GM19395 (cell line): ENCODE measurements around the gene KCNK6.
"Not testable (repeated sequence)": the region's sequence is repeated elsewhere in the genome, so short reads cannot be mapped to it uniquely, and the experiment has no call there.

Experiments
- ATAC-seq: cut with Tn5 transposase; IDR thresholded peaks from one replicate; pipeline ENCODE4 v1.9.1; 2021; ENCODE audit warnings: mild to moderate bottlenecking, moderate library complexity; ENCODE audit not compliant: unreplicated experiment

Gene KCNK6

GRCh38 chr19:38321646-38322196 lies 2.1 kb downstream of the KCNK6 start:
- ATAC-seq: no peak

GRCh38 chr19:38323291-38323690 lies 3.6 kb downstream of the KCNK6 start:
- ATAC-seq: no peak

DNA sequence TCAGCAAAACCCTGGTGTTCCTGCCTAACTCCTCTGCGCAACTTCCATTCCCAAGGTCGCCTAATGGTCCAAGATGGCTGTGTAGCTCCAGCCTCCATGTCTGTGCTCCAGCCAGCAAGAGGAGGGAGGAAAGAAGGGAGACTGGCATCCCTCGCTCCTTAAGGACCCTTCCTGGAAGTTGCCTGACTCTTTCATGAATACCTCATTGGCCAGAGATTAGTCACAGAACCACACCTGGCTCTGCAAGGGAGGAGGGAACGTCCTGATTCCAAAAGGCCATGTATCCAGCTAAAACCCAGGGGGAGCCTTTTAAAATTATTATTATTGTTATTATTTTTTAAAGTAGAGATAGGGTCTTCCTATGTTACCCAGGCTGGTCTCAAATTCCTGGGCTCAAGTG lies 4.8 kb downstream of the KCNK6 start:
- ATAC-seq: no peak

DNA sequence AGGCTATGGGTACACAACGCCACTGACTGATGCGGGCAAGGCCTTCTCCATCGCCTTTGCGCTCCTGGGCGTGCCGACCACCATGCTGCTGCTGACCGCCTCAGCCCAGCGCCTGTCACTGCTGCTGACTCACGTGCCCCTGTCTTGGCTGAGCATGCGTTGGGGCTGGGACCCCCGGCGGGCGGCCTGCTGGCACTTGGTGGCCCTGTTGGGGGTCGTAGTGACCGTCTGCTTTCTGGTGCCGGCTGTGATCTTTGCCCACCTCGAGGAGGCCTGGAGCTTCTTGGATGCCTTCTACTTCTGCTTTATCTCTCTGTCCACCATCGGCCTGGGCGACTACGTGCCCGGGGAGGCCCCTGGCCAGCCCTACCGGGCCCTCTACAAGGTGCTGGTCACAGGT lies 6.9 kb downstream of the KCNK6 start:
- ATAC-seq: no peak

DNA sequence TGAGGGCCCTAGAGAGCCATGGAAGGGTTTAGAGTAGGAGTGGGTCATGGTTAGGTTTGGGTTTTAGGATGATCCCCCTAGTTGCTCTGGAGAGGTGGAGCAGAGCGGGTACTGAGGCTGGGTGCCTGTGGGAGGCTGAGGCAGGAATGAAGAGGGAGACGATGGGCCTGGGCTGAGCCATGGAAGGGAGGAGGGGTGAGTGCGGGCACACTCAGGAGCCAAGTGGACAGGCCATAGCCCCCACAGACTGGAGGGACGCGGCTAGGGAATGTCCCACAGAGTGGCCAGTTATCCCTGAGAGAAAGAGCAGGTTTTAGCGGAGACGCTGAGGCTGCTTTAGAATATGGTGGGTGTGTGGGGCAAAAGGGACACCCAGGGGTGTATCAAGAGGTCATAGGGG lies 10.0 kb downstream of the KCNK6 start:
- no peak for ATAC-seq

- no peak for ATAC-seq
Observed at GRCh38 chr19:38331728-38332127, 12.1 kb downstream of the KCNK6 start.

DNA sequence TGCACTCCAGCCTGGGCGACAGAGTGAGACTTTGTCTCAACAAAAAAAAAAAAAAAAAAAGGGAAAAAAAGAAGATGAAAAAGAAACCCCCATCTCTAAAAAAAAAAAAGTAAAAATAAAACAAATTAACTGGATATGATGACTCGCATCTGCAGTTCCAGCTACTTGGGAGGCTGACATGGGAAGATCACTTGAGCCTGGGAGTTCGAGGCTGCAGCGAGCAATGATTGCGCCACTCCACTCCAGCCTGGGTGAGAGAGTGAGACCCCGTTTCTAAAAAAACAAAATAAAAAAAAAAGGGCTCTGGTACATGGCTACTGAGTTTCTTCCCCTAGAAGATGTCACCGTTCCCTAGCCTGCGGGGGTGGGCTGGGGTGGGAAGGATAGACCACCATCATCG lies 13.6 kb downstream of the KCNK6 start:
- no peak for ATAC-seq

- ATAC-seq: peak; percentile 65
Observed at GRCh38 chr19:38335949-38336637, 16.4 kb downstream of the KCNK6 start.

DNA sequence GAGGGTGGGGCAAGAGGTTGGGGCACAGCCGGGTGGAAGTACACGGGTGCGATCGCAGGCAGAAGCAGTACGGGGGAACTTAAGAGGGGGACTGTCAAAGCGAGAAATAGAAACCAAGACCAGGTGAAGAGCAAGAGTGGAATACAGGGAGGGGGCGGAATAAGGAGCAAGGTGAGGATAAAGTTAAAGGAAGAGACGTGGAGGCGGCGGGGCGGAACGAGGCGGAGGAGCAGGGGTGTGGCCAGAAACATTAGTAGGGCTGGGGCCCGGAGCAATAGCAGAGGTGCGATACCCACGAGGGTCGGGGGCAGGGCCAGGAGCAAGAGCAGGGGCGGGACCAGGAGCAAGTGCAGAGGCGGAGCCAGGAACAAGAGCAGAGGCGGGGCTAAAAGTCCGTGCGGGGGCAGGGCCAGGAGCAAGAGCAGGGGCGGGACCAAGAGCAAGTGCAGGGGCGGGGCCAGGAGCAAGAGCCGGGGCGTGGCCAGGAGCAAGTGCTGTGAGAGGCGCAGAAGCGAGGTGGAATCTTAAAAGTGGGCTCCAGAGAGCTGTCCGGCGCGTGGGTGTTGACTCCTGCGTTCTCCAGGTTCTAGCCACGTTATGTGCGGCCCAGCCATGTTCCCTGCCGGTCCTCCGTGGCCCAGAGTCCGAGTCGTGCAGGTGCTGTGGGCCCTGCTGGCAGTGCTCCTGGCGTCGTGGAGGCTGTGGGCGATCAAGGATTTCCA lies 17.2 kb downstream of the KCNK6 start:
- peak; percentile 56 for ATAC-seq

DNA sequence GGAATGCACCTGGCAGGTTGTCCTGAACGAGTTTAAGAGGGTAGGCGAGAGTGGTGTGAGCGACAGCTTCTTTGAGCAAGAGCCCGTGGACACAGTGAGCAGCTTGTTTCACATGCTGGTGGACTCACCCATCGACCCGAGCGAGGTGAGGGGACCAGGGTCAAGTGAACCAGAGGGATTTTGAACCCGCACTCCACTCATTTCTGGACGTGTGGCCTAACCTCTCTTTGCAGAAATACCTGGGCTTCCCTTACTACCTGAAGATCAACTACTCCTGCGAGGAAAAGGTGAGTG lies 17.7 kb downstream of the KCNK6 start:
- ATAC-seq: no peak

GRCh38 chr19:38339011-38339410 lies 19.4 kb downstream of the KCNK6 start:
- not testable (repeated sequence) for ATAC-seq

GRCh38 chr19:38340927-38341326 lies 21.3 kb downstream of the KCNK6 start:
- ATAC-seq: no peak

DNA sequence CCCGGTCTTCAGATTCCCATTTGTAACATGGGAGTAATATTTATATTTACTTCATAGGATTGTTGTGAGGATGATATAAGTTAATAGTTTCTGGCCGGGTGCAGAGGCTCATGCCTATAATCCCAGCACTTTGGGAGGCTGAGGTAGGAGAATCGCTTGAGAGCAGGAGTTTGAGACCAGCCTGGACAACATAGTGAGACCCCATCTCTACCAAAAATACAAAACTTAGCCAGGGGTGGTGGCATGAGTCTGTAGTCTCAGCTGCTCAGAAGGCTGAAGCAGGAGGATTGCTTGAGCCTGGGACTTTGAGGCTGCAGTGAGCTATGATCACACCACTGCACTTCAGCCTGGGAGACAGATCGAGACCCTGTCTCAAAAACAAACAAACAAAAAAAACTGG lies 27.2 kb downstream of the KCNK6 start:
- ATAC-seq: no peak

DNA sequence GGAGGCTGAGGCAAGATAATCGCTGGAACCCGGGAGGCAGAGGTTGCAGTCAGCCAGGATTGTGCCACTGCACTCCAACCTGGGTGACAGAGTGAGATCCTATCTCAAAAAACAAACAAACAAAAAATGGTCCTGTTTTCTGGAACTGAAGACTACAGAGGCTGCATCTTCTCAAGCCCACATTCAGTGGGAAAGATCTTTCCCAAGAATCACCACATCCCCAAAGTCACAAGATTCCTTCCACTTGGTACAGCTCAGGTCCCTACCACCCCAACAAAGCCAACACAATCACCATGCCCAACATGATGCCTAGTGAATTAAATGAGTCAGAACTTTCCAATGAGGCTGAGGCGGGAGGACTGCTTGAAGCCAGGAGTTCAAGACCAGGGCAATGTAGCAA lies 31.2 kb downstream of the KCNK6 start:
- ATAC-seq: no peak

GRCh38 chr19:38351865-38352395 lies 32.3 kb downstream of the KCNK6 start:
- ATAC-seq: no peak

- no peak for ATAC-seq
Observed at GRCh38 chr19:38352611-38353010, 33.0 kb downstream of the KCNK6 start.

DNA sequence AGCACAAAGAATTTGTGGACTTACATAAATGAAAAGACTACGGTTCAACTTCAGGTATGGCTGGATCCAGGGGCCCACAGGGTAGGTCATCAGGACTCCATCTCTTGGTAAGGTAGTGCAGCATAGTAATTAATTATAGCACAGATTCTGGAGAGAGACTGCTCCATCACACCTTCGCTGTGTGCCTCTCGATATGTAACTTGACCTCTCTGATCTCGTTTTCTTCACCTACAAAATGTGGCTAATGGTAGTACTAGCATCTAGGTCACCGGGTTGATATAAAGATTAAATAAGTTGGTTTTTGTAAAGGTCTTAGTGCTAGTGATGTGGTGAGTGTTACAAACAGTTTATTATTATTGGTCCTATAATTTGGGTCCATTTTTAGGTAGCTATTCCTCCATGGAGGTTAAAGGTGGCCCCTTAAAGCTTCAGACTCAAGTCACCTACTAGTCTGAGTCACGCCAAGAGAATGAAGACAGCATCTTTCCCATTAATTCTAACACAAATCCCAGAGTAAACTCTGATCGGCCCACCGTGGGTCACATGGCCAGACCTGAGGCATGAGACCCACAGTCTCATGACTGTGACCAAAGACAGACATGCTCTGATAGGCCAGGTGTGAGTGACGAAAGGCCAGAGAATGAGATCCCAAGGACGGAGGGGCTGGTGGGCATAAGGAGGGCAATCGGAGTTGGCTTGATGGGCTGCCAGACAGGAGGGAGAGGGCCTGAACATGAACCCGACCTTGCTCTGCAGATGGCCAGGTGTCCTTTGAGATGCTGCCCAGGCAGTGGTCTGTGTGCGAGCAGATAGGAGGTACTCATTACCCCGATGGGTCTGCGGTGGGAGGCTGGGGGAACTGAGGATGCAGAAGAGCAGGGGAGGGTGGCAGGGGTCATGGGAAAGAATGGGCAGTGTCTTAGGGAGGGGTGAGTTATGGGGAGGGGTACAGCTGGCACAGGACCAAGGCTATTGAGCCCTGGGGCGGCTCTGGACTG lies 36.4 kb downstream of the KCNK6 start:
- no peak for ATAC-seq

- ATAC-seq: no peak
Observed at GRCh38 chr19:38358071-38358470, 38.4 kb downstream of the KCNK6 start.

GRCh38 chr19:38359242-38360021 lies 39.8 kb downstream of the KCNK6 start:
- ATAC-seq: no peak

DNA sequence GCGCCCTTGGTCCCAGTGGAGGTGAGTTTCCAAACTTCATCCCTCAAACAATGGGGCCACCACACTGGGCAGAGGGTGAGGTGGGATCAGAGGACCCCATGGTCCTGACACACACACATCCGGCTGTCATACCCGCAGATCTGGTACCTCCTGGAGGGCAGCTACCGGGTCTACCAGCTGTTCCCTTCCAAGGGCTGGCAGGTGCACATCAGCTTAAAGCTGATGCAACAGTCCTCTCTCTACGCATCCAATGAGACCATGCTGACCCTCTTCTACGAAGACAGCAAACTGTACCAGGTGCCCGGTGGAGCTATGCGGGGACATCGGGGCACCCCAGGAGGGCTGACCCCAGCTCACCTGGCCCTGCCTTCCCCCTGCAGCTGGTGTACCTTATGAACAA lies 40.7 kb downstream of the KCNK6 start:
- no peak for ATAC-seq
